K562 (cell line): ENCODE data around the gene CDAN1. TPM values are rescaled to one million over a fixed set of nuclear protein-coding genes. Genes with fewer than 3 reads are reported as not detected.

Source experiments
- ATF3 ChIP-seq, 2 experiments: fragments of 450-650 bp in 1 of 2; sonication (generic) in 1 of 2; formaldehyde crosslinking in 1 of 2; IDR thresholded peaks in 1 of 2; conservative IDR thresholded peaks in 1 of 2; 2 replicates each; pipeline versions ENCODE4 v1.6.1 to v1.8.1; 2016 to 2023; ENCODE audit warnings: mild to moderate bottlenecking in 2 of 2, moderate library complexity in 2 of 2, inconsistent platforms in 1 of 2, missing genetic modification reagents in 1 of 2
- BRF1 ChIP-seq: IDR thresholded peaks from 3 replicates; pipeline ENCODE4 v1.6.1; 2011; ENCODE audit warnings: borderline replicate concordance, mild to moderate bottlenecking; ENCODE audit not compliant: insufficient read length; ENCODE audit errors: extremely low read depth
- CCNT2 ChIP-seq: IDR thresholded peaks from 2 replicates; pipeline ENCODE4 v1.6.1; 2011; ENCODE audit warnings: borderline replicate concordance, low read depth, mild to moderate bottlenecking, moderate library complexity, mixed read lengths, low read length; ENCODE audit not compliant: insufficient read length; ENCODE audit errors: extremely low read depth
- FOXK1 ChIP-seq: sonication (generic); formaldehyde crosslinking; IDR thresholded peaks from 2 replicates; pipeline ENCODE4 v1.8.0; 2022; ENCODE audit warnings: missing genetic modification reagents, mild to moderate bottlenecking, borderline replicate concordance
- KLF13 ChIP-seq: fragments of 450-650 bp; IDR thresholded peaks from 2 replicates; pipeline ENCODE4 v1.6.1; 2016; ENCODE audit warnings: missing genetic modification characterization, low read depth, mild to moderate bottlenecking, missing compliant biosample characterization, moderate library complexity, borderline replicate concordance
- KLF6 ChIP-seq: fragments of 250-450 bp; sonication (Bioruptor Pico); IDR thresholded peaks from 2 replicates; pipeline ENCODE4 v1.4.0; 2020; ENCODE audit warnings: mild to moderate bottlenecking, moderate library complexity, borderline replicate concordance
- MTA3 ChIP-seq: fragments of 450-650 bp; formaldehyde crosslinking; IDR thresholded peaks from 2 replicates; pipeline ENCODE4 v1.6.1; 2017; ENCODE audit warnings: mild to moderate bottlenecking, borderline replicate concordance
- MYC ChIP-seq, 2 experiments: fragments of 250-450 bp in 1 of 2; sonication (Bioruptor Pico) in 1 of 2; IDR thresholded peaks; 2 replicates each; pipeline versions ENCODE4 v1.5.1 to v1.6.1; 2012 to 2021; ENCODE audit warnings: low read depth in 2 of 2, borderline replicate concordance in 1 of 2, improper control_type of control experiment in 1 of 2, low read length in 1 of 2, mild to moderate bottlenecking in 1 of 2, moderate library complexity in 1 of 2
- NR2C2 ChIP-seq, 2 experiments: fragments of 200-800 bp in 1 of 2; sonication (Bioruptor generic) in 1 of 2; sonication (generic) in 1 of 2; formaldehyde crosslinking in 1 of 2; IDR thresholded peaks; 2 replicates each; pipeline versions ENCODE4 v1.6.1 to v1.8.0; 2016 to 2022; ENCODE audit warnings: mild to moderate bottlenecking in 1 of 2, missing compliant biosample characterization in 1 of 2, missing genetic modification characterization in 1 of 2, missing genetic modification reagents in 1 of 2
- RBFOX2 ChIP-seq: fragments of 200-400 bp; formaldehyde crosslinking; IDR thresholded peaks from 2 replicates; pipeline ENCODE4 v1.6.1; 2017; ENCODE audit warnings: low read depth, mild to moderate bottlenecking, low read length, moderate library complexity
- TEAD1 ChIP-seq, 2 experiments: fragments of 450-650 bp in 1 of 2; sonication (generic) in 1 of 2; formaldehyde crosslinking; IDR thresholded peaks; 2 replicates each; pipeline versions ENCODE4 v1.4.0 to v1.8.0; 2020 to 2022; ENCODE audit warnings: mild to moderate bottlenecking in 2 of 2, missing genetic modification reagents in 1 of 2
- TRIM24 ChIP-seq, 2 experiments: fragments of 450-650 bp; IDR thresholded peaks; 2 replicates each; pipeline ENCODE4 v1.6.1; 2016
- U2AF1 ChIP-seq: fragments of 200-400 bp; formaldehyde crosslinking; optimal IDR thresholded peaks from 2 replicates; pipeline ENCODE3; 2017; ENCODE audit warnings: mild to moderate bottlenecking, low read depth, low read length, moderate library complexity
- YBX1 ChIP-seq: fragments of 450-650 bp; IDR thresholded peaks from 2 replicates; pipeline ENCODE4 v1.7.1; 2016; ENCODE audit warnings: mild to moderate bottlenecking
- ZBTB33 ChIP-seq: sonication (generic); formaldehyde crosslinking; IDR thresholded peaks from 2 replicates; pipeline ENCODE4 v1.8.1; 2023; ENCODE audit warnings: mild to moderate bottlenecking, missing genetic modification reagents
- ZNF644 ChIP-seq: fragments of 200-800 bp; sonication (Bioruptor generic); IDR thresholded peaks from 2 replicates; pipeline ENCODE4 v1.6.1; 2016; ENCODE audit warnings: low read depth, missing genetic modification characterization, missing compliant biosample characterization
- ZNF780A ChIP-seq: fragments of 250-450 bp; sonication (Bioruptor Pico); IDR thresholded peaks from 2 replicates; pipeline ENCODE4 v1.5.0; 2021; ENCODE audit warnings: mild to moderate bottlenecking
- ZNF830 ChIP-seq: fragments of 250-450 bp; sonication (Bioruptor Pico); IDR thresholded peaks from 2 replicates; pipeline ENCODE4 v1.5.0; 2021; ENCODE audit warnings: mild to moderate bottlenecking
- ZSCAN29 ChIP-seq: fragments of 450-650 bp; IDR thresholded peaks from 2 replicates; pipeline ENCODE4 v1.6.1; 2017
- polyA plus RNA-seq, 8 experiments: library from polyadenylated mRNA; depleted of rRNA in 4 of 8; stranded (reverse) in 5 of 8; unstranded in 3 of 8; fragments of >200 nt; fragmentation: Nextera tagmentation in 2 of 8; fragmentation: Illumina TruSeq in 1 of 8; extraction: Ambion mirVana in 2 of 8; extraction: Trizol in 1 of 8; gene quantifications; 2 replicates each; pipeline versions ENCODE4 v1.2.1 to v1.2.3, GENCODE V29; 2011 to 2014; ENCODE audit warnings: inconsistent platforms in 1 of 8, missing spikeins in 1 of 8
- total RNA-seq, 7 experiments: library from RNA; depleted of rRNA in 6 of 7; stranded (reverse); fragments of >200 nt in 6 of 7; fragmentation: Illumina TruSeq in 2 of 7; extraction: Trizol in 2 of 7; gene quantifications; 2 replicates each; pipeline versions ENCODE4 v1.2.1 to v1.2.3, GENCODE V29; 2011 to 2021; ENCODE audit warnings: low replicate concordance in 1 of 7
- TF ChIP-seq, protein P1 (sequence below): fragments of 250-450 bp; sonication (Bioruptor Pico); IDR thresholded peaks from 2 replicates; pipeline ENCODE4 v1.9.0; 2021; ENCODE audit warnings: mild to moderate bottlenecking
- TF ChIP-seq, protein P2 (sequence below): sonication (generic); formaldehyde crosslinking; IDR thresholded peaks from 2 replicates; pipeline ENCODE4 v1.8.0; 2022; ENCODE audit warnings: mild to moderate bottlenecking, missing genetic modification reagents

Gene CDAN1
- total and polyA plus RNA-seq, 9 of the 15 experiments (the other 6 are each of a cell fraction or from before 2014, with no cell fraction given) = 1.6 to 34.4 (median 13.8) TPM

- no peak for TF ChIP-seq ZBTB33 (CRISPR knock-in tag)
- TF ChIP-seq ZNF780A = no peak
- no peak for TF ChIP-seq ZSCAN29
- peak; percentile 75 for TF ChIP-seq RBFOX2
- TF ChIP-seq TEAD1 (CRISPR knock-in tag; IDR thresholded peaks at IDR 0.05) = peak in 1 of 2 experiments; percentile 58; a peak in 2 of 4 replicates
- TF ChIP-seq, protein P1, sequence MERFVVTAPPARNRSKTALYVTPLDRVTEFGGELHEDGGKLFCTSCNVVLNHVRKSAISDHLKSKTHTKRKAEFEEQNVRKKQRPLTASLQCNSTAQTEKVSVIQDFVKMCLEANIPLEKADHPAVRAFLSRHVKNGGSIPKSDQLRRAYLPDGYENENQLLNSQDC (CRISPR knock-in tag) = no peak
- no peak for TF ChIP-seq YBX1
- TF ChIP-seq, protein P2, sequence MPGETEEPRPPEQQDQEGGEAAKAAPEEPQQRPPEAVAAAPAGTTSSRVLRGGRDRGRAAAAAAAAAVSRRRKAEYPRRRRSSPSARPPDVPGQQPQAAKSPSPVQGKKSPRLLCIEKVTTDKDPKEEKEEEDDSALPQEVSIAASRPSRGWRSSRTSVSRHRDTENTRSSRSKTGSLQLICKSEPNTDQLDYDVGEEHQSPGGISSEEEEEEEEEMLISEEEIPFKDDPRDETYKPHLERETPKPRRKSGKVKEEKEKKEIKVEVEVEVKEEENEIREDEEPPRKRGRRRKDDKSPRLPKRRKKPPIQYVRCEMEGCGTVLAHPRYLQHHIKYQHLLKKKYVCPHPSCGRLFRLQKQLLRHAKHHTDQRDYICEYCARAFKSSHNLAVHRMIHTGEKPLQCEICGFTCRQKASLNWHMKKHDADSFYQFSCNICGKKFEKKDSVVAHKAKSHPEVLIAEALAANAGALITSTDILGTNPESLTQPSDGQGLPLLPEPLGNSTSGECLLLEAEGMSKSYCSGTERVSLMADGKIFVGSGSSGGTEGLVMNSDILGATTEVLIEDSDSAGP = no peak
- TF ChIP-seq FOXK1 (CRISPR knock-in tag) = no peak
- TF ChIP-seq ATF3 (IDR thresholded peaks at IDR 0.05) = no peak
- TF ChIP-seq ATF3 (CRISPR knock-in tag; conservative IDR thresholded peaks at IDR 0.05) = no peak
- TF ChIP-seq MTA3 = peak; percentile 64; the same call in 1 of the 2 replicates
- no peak for TF ChIP-seq ZNF830 (CRISPR knock-in tag)
- TF ChIP-seq KLF6 (CRISPR knock-in tag) = no peak
- TF ChIP-seq BRF1 = no peak
- no peak for TF ChIP-seq TRIM24 (IDR thresholded peaks at IDR 0.05)
- no peak; the same call in 1 of the 2 replicates for TF ChIP-seq NR2C2 (CRISPR knock-in tag; IDR thresholded peaks at IDR 0.05)
- TF ChIP-seq NR2C2 (tag; IDR thresholded peaks at IDR 0.05) = peak; percentile 78
- no peak for TF ChIP-seq ZNF644 (tag)
- peak; percentile 64; the same call in 1 of the 2 replicates for TF ChIP-seq KLF13 (tag)
- TF ChIP-seq MYC (IDR thresholded peaks at IDR 0.05; ENCODE audit: low read depth, low read length) = peak; percentile 31; the same call in 1 of the 2 replicates
- no peak for TF ChIP-seq MYC (CRISPR knock-in tag; IDR thresholded peaks at IDR 0.05; ENCODE audit: borderline replicate concordance, low read depth)
- TF ChIP-seq U2AF1 = no peak
- peak; percentile 33 for TF ChIP-seq CCNT2
These were observed at the start of gene CDAN1 (continued) for GRCh38 chr15:42736793-42737528.
